DOHH2 (cell line): ENCODE measurements around the gene CNTN4.

Source experiments
- H3F3A ChIP-seq: fragments of 200-600 bp; sonication (generic), shearing (Covaris generic); 2 replicates; pipeline ENCODE4 v1.6.0; 2016; ENCODE audit warnings: antibody characterized with exemption, mild to moderate bottlenecking; ENCODE audit not compliant: control insufficient read depth, insufficient read depth
- H3K27ac ChIP-seq: fragments of 200-600 bp; sonication (generic); 2 replicates; pipeline ENCODE4 v1.5.1; 2014; ENCODE audit warnings: low read depth, mild to moderate bottlenecking, low read length, moderate library complexity
- H3K27me3 ChIP-seq: fragments of 200-600 bp; sonication (generic); 2 replicates; pipeline ENCODE4 v1.6.1; 2014; ENCODE audit warnings: mild to moderate bottlenecking, low read length, mixed read lengths; ENCODE audit not compliant: control insufficient read depth
- H3K36me3 ChIP-seq: fragments of 200-600 bp; sonication (generic); 2 replicates; pipeline ENCODE4 v1.6.1; 2014; ENCODE audit warnings: mild to moderate bottlenecking, low read length, moderate library complexity, mixed read lengths; ENCODE audit not compliant: control insufficient read depth
- H3K4me1 ChIP-seq: fragments of 200-600 bp; sonication (generic); 2 replicates; pipeline ENCODE4 v1.6.1; 2014; ENCODE audit warnings: mild to moderate bottlenecking, low read length, mixed read lengths; ENCODE audit not compliant: control insufficient read depth
- H3K4me2 ChIP-seq: fragments of 200-600 bp; sonication (generic); 2 replicates; pipeline ENCODE4 v1.6.0; 2014; ENCODE audit warnings: mild to moderate bottlenecking, low read length, moderate library complexity
- H3K4me3 ChIP-seq: fragments of 200-600 bp; sonication (generic); 2 replicates; pipeline ENCODE4 v1.5.1; 2014; ENCODE audit warnings: mild to moderate bottlenecking, low read length, mixed read lengths
- H3K79me2 ChIP-seq: fragments of 200-600 bp; sonication (generic); 2 replicates; pipeline ENCODE4 v1.6.1; 2014; ENCODE audit warnings: mild to moderate bottlenecking, low read length, mixed read lengths; ENCODE audit not compliant: control insufficient read depth
- H3K9me2 ChIP-seq: fragments of 200-600 bp; sonication (generic); replicated peaks from 2 replicates; pipeline ENCODE4 v1.6.1; 2014; ENCODE audit warnings: mild to moderate bottlenecking, low read length, mixed read lengths; ENCODE audit not compliant: control insufficient read depth
- H3K9me3 ChIP-seq: fragments of 200-600 bp; sonication (generic); 2 replicates; pipeline ENCODE4 v1.6.1; 2014; ENCODE audit warnings: antibody characterized with exemption, low read length, mixed read lengths; ENCODE audit not compliant: control insufficient read depth, insufficient read depth
- H4K20me1 ChIP-seq: fragments of 200-600 bp; sonication (generic); 2 replicates; pipeline ENCODE4 v1.6.0; 2014; ENCODE audit warnings: low read depth, mild to moderate bottlenecking, antibody characterized with exemption, low read length, moderate library complexity; ENCODE audit not compliant: control insufficient read depth, insufficient read depth
- CTCF ChIP-seq: fragments of 200-600 bp; sonication (generic); IDR thresholded peaks from one replicate; pipeline ENCODE4 v1.5.1; 2014; ENCODE audit warnings: antibody characterized with exemption, mild to moderate bottlenecking, low read depth, low read length; ENCODE audit not compliant: poor library complexity, severe bottlenecking
- EZH2phosphoT487 ChIP-seq: fragments of 200-600 bp; sonication (generic); IDR thresholded peaks from 2 replicates; pipeline ENCODE4 v1.6.1; 2017; ENCODE audit warnings: borderline replicate concordance, mild to moderate bottlenecking, antibody characterized with exemption, low read length, moderate library complexity, mixed read lengths

The CNTN4 gene

DNA sequence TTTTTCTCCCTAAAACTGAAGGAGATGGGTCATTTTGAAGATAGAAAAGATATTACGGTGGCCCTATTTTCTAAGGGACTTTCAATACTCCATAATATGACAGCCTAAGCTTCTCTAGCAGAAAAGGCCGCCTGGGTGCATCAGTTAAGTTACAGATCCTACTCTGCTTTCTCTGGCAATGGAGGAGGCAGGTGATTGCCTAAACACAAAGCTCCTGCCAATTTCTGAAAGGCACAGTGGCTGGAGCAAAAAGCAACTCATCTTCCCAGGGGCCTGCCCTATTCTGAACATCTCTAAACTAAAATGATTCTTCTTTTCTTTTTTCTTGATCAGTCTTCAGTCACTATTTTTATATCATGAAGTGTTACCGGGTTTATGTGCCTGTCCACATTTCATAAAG, 276.7 kb downstream of the CNTN4 start:
- no peaks in the 10 kb centered on the region for H4K20me1 ChIP-seq
- no peaks in the 10 kb centered on the region for H3K79me2 ChIP-seq
- no peaks in the 10 kb centered on the region for H3K9me3 ChIP-seq
- H3K9me2 ChIP-seq: no peaks in the 10 kb centered on the region
- no peak overlapping the region for H3K27ac ChIP-seq
- no peak overlapping the region for H3K4me3 ChIP-seq
- no peaks in the 10 kb centered on the region for H3K4me1 ChIP-seq
- no peaks in the 10 kb centered on the region for H3F3A ChIP-seq
- TF ChIP-seq EZH2phosphoT487 (no peak), CTCF (no peak)
- no peaks in the 10 kb centered on the region for H3K27me3 ChIP-seq
- no peak overlapping the region for H3K4me2 ChIP-seq
- no peaks in the 10 kb centered on the region for H3K36me3 ChIP-seq

DNA sequence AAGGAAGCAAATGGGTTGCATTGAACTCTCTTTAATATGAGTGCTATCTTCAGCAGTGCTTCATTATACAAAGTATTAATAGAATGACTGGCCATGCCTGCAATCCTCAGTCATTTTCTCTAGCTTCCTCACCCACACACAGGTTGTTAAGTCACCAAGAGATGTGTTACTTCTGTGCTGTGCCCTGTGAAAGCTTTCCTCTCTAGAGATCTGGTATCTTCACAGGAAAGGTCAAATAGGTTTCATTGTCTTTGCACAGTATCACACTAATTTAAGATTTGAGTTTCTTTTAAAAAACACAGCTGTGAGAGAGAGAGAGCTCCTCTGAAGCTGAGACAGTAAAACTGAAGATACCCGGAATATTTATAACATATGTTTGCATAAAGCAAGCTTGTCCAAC, 278.6 kb downstream of the CNTN4 start:
- no peaks in the 10 kb centered on the region for H3K79me2 ChIP-seq
- H3F3A ChIP-seq: no peaks in the 10 kb centered on the region
- H3K4me1 ChIP-seq: no peaks in the 10 kb centered on the region

GRCh38 chr3:2390926-2391532, 292.4 kb downstream of the CNTN4 start:
- no peaks in the 10 kb centered on the region for H3K36me3 ChIP-seq
- no peaks in the 10 kb centered on the region for H4K20me1 ChIP-seq
- H3K4me2 ChIP-seq: no peak overlapping the region
- H3K79me2 ChIP-seq: no peaks in the 10 kb centered on the region
- TF ChIP-seq EZH2phosphoT487 (no peak), CTCF (no peak)
- no peaks in the 10 kb centered on the region for H3K9me2 ChIP-seq
- H3K27me3 ChIP-seq: no peaks in the 10 kb centered on the region
- no peak overlapping the region for H3K4me3 ChIP-seq
- no peaks in the 10 kb centered on the region for H3K4me1 ChIP-seq
- no peaks in the 10 kb centered on the region for H3F3A ChIP-seq
- no peak overlapping the region for H3K27ac ChIP-seq
- H3K9me3 ChIP-seq: no peaks in the 10 kb centered on the region

More for the DNA sequence above, 278.6 kb downstream of the CNTN4 start:
- no peaks in the 10 kb centered on the region for H3K9me2 ChIP-seq
- no peak overlapping the region for H3K4me3 ChIP-seq
- no peaks in the 10 kb centered on the region for H3K36me3 ChIP-seq
- TF ChIP-seq EZH2phosphoT487 (no peak), CTCF (no peak)
- no peaks in the 10 kb centered on the region for H4K20me1 ChIP-seq
- H3K9me3 ChIP-seq: no peaks in the 10 kb centered on the region
- H3K4me2 ChIP-seq: no peak overlapping the region
- H3K27ac ChIP-seq: no peak overlapping the region
- H3K27me3 ChIP-seq: no peaks in the 10 kb centered on the region
